GM12874 (cell line): ENCODE measurements around the gene OTOF.

Experiments
- CTCF ChIP-seq: IDR thresholded peaks from 2 replicates; pipeline ENCODE4 v1.5.1; 2011; ENCODE audit warnings: low read depth, mild to moderate bottlenecking, control low read depth, low read length, moderate library complexity; ENCODE audit not compliant: insufficient read depth

OTOF gene

GRCh38 chr2:26442301-26442700 is 35.6 kb downstream of the OTOF start:
- no peak for TF ChIP-seq CTCF

- TF ChIP-seq CTCF, result no peak
Observed at GRCh38 chr2:26438926-26439325, 39.0 kb downstream of the OTOF start.

- no peak for TF ChIP-seq CTCF
Observed at GRCh38 chr2:26438526-26438925, 39.4 kb downstream of the OTOF start.

- TF ChIP-seq CTCF, result no peak
Observed at GRCh38 chr2:26435106-26435505, 42.8 kb downstream of the OTOF start.

- TF ChIP-seq CTCF, result no peak
Observed at GRCh38 chr2:26432859-26433258, 45.1 kb downstream of the OTOF start.

GRCh38 chr2:26432363-26432762 is 45.6 kb downstream of the OTOF start:
- no peak for TF ChIP-seq CTCF

GRCh38 chr2:26430826-26431225 is 47.1 kb downstream of the OTOF start:
- TF ChIP-seq CTCF, result no peak
